ENCODE measurements around the gene DYSF. TPM values are rescaled to one million over a fixed set of nuclear protein-coding genes. Genes with fewer than 3 reads are reported as not detected.

The DYSF gene
- total RNA-seq, 4 donors from 2014 or later = 2.4 to 10.6 (median 4.3) TPM

GRCh38 chr2:71711133-71711855 is 257.9 kb downstream of the DYSF start:
- no peak for DNase-seq
- 51 to 67% methylated on average over 5 to 8 of the region's 8 CpGs for WGBS, 2 donors
- H3K4me1 ChIP-seq = peaks cover 0 to 11% (median 5%) of the 10 kb centered on the region in 3 donors
- no peaks in the 10 kb centered on the region for H3K36me3 ChIP-seq
- intact Hi-C loops (cut with DNase I) = no loop called here
- no peak overlapping the region for H3K4me3 ChIP-seq
- TF ChIP-seq, protein P1, sequence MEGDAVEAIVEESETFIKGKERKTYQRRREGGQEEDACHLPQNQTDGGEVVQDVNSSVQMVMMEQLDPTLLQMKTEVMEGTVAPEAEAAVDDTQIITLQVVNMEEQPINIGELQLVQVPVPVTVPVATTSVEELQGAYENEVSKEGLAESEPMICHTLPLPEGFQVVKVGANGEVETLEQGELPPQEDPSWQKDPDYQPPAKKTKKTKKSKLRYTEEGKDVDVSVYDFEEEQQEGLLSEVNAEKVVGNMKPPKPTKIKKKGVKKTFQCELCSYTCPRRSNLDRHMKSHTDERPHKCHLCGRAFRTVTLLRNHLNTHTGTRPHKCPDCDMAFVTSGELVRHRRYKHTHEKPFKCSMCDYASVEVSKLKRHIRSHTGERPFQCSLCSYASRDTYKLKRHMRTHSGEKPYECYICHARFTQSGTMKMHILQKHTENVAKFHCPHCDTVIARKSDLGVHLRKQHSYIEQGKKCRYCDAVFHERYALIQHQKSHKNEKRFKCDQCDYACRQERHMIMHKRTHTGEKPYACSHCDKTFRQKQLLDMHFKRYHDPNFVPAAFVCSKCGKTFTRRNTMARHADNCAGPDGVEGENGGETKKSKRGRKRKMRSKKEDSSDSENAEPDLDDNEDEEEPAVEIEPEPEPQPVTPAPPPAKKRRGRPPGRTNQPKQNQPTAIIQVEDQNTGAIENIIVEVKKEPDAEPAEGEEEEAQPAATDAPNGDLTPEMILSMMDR (IDR thresholded peaks at IDR 0.05) = no peak
- no peak for TF ChIP-seq POLR2A (IDR thresholded peaks at IDR 0.05)
- H3K27me3 ChIP-seq = no peaks in the 10 kb centered on the region
- no peak overlapping the region for H3K27ac ChIP-seq
- H3K9me3 ChIP-seq = no peaks in the 10 kb centered on the region

DNA sequence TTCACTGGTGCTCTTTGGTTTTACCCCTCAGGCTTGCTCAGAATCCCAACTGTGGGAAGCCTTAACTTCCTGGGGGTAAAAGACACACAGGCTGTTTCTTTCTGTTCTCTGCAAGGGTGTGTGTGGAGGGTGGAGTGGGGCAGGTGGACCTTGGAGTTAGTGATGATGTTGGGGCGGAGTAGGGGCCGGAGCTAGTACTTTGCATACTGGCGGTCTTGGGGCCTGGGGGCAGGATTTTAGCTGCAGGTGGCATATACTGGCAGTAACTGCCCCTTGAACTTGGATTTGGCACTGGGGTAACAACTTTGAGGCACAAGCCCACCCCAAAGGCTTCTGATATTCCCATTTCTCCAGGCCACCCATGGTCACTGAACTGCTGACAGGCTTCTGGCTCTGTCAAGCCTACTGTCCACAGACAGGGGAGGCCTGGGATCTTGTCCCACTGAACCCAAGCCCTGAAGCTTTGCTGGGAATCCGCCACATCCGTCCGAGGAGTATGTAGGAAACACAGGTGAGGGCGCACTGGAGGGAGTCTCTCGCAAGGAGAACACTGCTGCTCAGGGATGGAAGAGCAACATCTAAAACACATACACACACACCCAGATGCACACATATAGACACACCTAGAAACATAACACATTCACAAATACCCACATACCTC is 258.9 kb downstream of the DYSF start:
- Histone ChIP-seq H3K4me3 (no peak overlapping the region), H3K36me3 (no peaks in the 10 kb centered on the region), H3K4me1 (peaks cover 0 to 21% (median 12%) of the 10 kb centered on the region in 3 donors), H3K9me3 (no peaks in the 10 kb centered on the region), H3K27me3 (no peaks in the 10 kb centered on the region), H3K27ac (no peak overlapping the region)
- 94 to 96% methylated on average over 3 to 8 of the region's 8 CpGs for WGBS, 2 donors
- TF ChIP-seq, protein P1 (IDR thresholded peaks at IDR 0.05) = no peak
- no peak for TF ChIP-seq POLR2A (IDR thresholded peaks at IDR 0.05)
- DNase-seq = no peak
- intact Hi-C loops (cut with DNase I) = no loop called here

- intact Hi-C loops (cut with DNase I) = no loop called here
- Histone ChIP-seq H3K27ac (no peak overlapping the region), H3K4me3 (no peak overlapping the region), H3K36me3 (no peaks in the 10 kb centered on the region), H3K4me1 (peaks cover 0 to 29% (median 14%) of the 10 kb centered on the region in 3 donors), H3K27me3 (no peaks in the 10 kb centered on the region), H3K9me3 (no peaks in the 10 kb centered on the region)
- TF ChIP-seq, protein P1 (IDR thresholded peaks at IDR 0.05) = no peak
- TF ChIP-seq POLR2A (IDR thresholded peaks at IDR 0.05) = no peak
- 87 to 88% methylated on average over 3 to 6 of the region's 11 CpGs for WGBS, 2 donors
- no peak for DNase-seq
Observed at GRCh38 chr2:71713581-71714580, 260.5 kb downstream of the DYSF start.

- 82 to 87% methylated on average over 4 of the region's 4 CpGs for WGBS, 2 donors
- no peak for TF ChIP-seq POLR2A (IDR thresholded peaks at IDR 0.05)
- H3K27me3 ChIP-seq = no peaks in the 10 kb centered on the region
- H3K9me3 ChIP-seq = no peaks in the 10 kb centered on the region
- H3K4me3 ChIP-seq = no peak overlapping the region
- H3K36me3 ChIP-seq = no peaks in the 10 kb centered on the region
- H3K4me1 ChIP-seq = peaks cover 0 to 37% (median 17%) of the 10 kb centered on the region in 3 donors
- no peak for DNase-seq
- intact Hi-C loops (cut with DNase I) = no loop called here
- H3K27ac ChIP-seq = no peak overlapping the region
Observed at GRCh38 chr2:71714601-71715240, 261.4 kb downstream of the DYSF start.

DNA sequence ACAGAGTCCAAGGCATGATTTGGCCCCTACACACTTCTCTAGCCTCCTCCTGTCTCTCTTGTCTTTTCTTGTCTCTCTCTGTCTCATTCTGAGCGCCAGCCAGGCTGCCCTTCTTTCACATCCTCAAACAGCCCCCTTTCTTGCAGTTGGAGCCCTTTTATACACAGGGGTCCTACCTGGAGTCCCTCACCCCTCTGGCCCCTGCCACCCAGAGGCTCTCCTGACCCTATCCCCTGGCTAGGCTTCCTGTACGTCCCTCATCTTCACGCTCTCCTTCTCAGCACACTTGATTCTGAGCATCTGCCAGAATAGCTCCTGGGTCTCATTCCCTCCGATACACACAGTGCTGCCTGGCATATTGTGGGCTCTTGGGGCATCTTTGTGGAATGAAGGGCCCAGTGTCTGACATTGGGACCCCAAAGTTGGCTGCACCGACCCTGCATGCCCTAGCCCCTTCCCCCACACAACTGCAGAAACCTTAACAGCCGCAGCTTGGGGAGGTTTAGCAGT is 261.9 kb downstream of the DYSF start:
- DNase-seq = no peak
- intact Hi-C loops (cut with DNase I) = no loop called here
- no peaks in the 10 kb centered on the region for H3K27me3 ChIP-seq
- no peaks in the 10 kb centered on the region for H3K9me3 ChIP-seq
- WGBS, 2 donors = 88 to 91% methylated on average over 4 of the region's 6 CpGs
- H3K4me3 ChIP-seq = no peak overlapping the region
- no peak for TF ChIP-seq POLR2A (IDR thresholded peaks at IDR 0.05)
- TF ChIP-seq, protein P1 (IDR thresholded peaks at IDR 0.05) = no peak
- peaks cover 0 to 43% (median 20%) of the 10 kb centered on the region in 3 donors for H3K4me1 ChIP-seq
- H3K27ac ChIP-seq = no peak overlapping the region
- H3K36me3 ChIP-seq = no peaks in the 10 kb centered on the region

Measured in esophagus squamous epithelium (tissue), 5 donors.